RPMI7951 (cell line): Measurements from ENCODE around the gene UBE2D1. TPM values are rescaled to one million over a fixed set of nuclear protein-coding genes. Genes with fewer than 3 reads are reported as not detected.

Experiments
- DNase-seq: peaks from one replicate; pipeline ENCODE4 v3.0.0-alpha.2; 2012; ENCODE audit warnings: low read depth
- total RNA-seq: library from RNA; depleted of rRNA; stranded (reverse); fragments of >200 nt; shearing (Covaris generic); gene quantifications from 2 replicates; pipeline ENCODE4 v1.2.3, GENCODE V29; 2014; rRNA removed

UBE2D1 gene
- total RNA-seq = 18.2 and 21.5 TPM in 2 replicates

DNA sequence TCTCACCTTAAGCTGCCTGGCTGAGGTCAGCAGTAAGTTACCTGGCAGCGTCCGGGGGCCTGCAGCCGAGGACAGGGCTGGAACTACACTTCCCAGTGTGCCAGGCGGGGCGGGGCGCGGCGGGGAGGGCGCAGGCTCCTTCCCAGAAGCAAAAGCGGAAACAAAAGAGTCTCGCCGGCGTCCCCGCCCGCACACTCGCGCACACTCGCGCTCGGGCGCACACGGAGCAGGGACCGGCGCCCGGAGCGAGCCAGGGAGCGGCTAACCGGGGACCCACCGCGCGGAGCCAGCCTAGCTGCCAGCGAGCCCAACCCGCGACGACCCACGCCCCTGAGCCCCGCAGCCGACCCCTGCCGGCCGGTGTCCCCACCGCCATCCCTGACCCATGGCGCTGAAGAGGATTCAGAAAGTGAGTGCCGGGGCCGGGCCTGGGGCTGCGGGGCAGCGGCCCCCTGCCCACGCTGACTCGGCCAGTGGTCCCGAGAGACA lies at the start of gene UBE2D1:
TSS of gene UBE2D1 (plus strand) at position 190 of the 489 bp plus-strand sequence. CDS start at position 386, 196 bp downstream.
- peak; percentile 72 for DNase-seq

DNA sequence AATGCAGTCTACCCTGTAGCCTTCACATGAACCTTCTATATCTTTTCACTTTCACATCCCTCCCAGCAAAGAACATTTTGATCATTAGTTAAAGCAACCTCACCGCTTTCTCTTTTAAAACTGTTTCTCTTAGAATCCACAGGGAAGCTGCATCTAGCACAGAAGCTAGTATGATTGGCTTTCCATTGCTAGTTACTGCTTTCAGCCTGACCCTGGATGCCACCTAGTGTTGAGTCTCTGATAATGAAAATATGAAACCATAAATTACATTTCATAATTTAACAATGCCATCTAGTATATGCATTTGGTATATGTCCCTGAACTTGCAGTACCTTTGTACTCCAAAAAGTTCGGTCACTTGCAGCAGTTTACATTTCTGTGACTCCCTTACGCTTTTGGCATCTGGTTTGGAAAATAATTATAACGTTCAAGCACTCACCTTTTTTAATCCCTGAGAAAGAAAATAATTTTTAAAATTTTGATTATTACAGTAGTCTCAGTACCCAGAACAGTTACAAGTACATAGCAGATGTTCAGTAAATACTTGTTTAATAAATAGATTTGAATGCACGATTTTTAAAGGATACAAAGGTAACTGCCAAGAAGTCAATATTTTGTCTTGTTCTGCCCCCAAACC lies 43.1 kb upstream of the UBE2D1 start:
- DNase-seq = peak; percentile 50

DNA sequence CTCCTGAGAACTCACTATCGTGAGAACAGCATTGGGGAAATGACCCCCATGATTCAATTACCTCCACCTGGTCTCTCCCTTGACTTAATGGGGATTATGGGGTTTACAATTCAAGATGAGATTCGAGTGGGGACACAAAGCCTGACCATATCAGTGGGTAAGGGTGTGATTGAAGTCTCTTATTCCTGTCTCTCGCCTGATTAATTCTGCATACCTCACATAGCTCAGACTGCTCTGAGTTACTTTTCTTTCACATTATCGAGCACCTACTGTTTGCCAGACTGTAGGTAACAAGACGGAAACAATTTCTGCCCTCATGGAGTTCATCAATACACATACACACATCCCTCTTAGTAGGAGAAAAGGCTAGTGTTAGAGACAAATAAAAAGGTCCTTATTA lies 40.8 kb upstream of the UBE2D1 start:
- no peak for DNase-seq

DNA sequence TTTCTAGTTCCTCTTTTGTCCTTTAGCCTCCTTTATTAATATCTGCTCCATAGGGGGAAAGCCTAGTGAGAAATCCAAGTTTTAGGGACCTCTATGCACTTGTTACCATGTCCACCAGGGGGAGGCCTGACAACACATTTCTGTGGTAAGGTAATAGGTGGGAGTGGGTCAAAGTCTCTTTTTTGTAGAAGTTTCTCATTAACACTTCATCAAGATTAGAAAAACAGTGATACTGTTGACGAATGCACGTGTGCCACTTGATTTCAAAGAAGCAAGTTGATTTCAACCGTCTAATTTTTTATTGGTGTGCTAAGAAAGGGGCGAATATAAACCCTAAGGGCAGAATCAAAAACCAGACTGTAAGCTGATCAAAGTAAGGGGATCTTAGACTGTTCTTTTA lies 35.2 kb upstream of the UBE2D1 start:
- DNase-seq = peak; percentile 47

DNA sequence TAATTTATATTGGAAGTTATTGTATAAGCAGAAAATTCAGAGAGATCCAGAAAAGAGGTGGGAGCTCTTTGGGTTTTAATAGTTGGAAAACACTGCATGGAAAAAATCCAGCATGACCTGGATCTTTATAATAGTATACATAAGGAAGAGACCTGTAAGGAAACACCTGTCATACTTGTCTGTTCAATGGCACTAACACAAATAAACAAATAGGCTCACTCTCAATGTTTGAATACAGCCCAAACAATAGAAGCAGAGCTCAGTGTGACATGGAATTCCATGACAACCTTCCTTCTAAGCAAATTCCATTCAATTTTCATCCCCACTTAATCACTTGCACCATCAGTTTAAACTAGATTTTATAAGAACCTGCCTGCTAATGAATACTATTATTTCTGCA lies 34.1 kb upstream of the UBE2D1 start:
- DNase-seq = no peak

DNA sequence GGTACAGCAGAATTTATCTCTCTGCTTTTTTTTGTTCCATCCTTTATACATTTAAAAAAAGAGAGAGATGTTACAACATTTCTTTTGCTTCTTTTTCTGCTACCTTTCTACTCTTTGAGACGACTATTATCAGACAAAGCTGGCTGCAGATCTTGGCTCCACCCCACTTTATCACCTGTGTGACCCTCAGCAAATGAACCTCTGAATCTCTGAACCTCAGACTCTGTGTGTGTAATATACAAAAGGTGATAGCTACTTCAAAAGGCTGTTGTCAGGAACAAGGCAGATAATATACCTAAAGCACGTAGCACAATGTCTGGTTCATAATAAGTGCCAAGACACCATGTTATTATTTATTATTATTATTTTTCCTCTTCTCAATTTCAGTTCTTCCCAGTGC lies 32.6 kb upstream of the UBE2D1 start:
- DNase-seq = no peak

DNA sequence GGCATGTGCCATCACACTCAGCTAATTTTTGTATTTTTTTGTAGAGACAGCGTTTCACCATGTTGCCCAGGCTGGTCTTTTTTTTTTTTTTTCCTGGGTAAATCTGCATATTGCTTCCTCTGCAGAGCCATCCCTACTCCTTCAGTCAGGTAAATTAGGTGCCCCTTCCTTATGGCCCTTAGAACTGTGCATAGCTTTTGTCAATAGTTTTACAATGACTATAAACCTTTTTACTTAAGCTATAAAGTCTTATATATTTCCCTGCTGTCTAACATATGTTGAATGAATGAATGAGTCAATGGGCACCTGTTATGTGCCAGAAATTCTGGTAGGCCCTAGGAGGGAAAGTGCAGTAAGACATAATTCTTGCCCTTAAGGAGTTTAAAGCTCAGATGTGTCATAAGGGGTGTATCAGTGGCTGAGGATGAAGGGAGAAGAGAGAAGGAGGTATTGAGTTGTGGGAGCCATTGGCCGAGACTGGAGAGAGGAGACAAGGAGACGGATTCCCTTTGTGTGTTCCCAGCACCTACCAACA lies 30.6 kb upstream of the UBE2D1 start:
- DNase-seq = no peak

DNA sequence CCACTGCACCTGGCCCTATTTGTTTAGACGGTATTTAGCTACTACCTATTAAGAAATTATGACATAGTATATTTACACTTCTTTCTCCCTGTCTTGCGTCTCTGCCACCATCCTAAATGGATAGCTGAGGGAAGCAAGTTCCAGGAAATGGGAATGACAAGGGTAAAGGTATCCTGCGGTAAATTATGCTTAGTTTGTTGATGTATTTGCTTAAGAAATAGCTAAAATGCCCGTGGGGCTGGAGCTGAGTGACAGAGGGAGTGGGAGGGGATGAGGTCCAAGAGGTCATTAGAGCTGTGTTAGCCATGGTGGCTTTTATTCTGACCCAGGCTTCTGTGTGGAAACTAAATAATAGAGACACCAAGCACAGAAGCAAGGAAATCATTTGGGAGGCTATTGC lies 29.0 kb upstream of the UBE2D1 start:
- no peak for DNase-seq

DNA sequence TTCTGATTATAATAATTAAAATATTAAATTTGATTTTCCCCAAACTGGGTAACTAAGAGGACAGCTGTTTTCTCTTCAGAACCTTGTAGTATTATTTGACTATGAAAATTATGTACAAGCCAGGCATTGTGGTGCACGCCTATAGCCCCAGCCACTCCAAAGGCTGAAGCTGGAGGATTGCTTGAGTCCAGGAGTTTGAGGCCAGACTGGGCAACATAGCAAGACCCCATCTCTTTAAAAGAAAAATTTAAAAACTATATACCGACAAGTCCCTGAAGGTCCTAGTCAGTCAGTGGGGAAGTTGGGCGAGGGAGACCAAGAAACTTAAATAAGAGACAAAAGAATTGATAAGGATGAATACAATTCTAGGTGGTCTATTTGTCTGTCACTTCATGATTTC lies 27.1 kb upstream of the UBE2D1 start:
- no peak for DNase-seq

DNA sequence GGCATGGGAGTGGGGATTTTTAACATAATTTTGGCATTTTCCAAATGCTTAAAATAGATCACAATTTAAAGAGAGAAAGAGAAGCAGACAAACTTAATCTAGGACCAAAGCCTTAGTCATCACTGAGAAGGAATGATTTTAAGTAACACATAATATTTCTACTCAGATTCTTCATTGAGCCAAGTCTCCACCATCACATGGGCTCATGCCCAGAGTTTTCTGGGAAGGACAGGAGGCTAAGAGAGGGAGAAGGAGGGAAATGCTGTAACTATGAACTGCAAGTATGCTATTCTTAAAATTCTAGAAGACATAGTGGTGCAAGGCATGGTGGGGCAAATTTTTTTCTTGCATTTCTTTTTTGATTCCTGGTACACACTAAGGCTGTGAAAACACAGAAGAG lies 23.8 kb upstream of the UBE2D1 start:
- no peak for DNase-seq

DNA sequence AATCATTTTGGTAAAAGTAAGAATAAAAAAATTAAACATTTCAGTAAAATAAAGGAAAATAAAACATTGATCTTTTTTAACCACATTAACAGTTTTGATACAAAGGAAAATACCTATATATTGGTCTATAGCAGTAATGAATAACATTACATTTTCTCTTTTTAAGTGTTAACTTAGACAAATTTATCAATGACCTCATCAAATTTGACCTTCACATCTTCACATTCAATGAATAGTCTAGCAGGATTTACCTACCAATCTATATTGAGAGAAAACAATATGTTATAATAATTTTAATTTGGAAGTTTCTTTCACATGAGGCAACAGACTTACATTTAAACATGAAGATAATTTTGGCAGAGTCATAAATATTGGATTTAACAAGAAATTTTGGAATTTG lies 17.9 kb upstream of the UBE2D1 start:
- no peak for DNase-seq

DNA sequence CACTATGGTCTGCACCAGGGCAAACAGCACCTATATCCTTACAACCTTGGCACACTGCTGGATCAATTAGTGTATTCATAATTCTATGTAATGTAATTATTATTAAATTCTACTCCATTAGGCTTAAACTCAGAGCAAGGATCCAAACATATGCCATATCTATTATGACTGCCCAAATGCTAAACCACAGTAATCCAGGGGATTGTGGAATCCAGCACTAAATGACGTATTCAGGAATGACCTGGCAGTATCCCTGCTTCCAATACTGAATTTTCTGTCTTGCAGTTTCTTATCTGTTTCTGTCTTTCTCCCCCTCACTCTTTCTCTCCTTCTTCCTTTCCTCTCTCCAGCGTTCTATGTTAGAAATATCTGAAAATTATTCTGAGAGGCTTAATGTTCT lies 16.5 kb upstream of the UBE2D1 start:
- no peak for DNase-seq

DNA sequence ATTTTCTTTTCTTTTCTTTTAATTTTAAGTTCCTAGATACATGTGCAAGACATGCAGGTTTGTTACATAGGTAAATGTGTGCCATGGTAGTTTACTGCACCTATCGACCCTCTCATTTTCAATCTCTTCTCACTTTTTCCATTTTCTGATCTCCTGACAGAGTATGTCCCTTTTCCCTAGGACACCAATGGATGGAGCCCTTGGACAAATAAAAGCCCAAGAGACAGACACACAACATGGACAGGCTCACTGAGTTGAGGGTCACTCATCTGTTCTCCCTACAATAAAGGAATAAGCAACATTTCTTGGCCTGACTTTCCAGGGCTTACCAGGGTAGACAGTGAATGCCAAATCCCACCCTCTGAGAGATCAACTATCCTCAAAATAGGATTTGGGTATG lies 15.2 kb upstream of the UBE2D1 start:
- DNase-seq = peak; percentile 19

DNA sequence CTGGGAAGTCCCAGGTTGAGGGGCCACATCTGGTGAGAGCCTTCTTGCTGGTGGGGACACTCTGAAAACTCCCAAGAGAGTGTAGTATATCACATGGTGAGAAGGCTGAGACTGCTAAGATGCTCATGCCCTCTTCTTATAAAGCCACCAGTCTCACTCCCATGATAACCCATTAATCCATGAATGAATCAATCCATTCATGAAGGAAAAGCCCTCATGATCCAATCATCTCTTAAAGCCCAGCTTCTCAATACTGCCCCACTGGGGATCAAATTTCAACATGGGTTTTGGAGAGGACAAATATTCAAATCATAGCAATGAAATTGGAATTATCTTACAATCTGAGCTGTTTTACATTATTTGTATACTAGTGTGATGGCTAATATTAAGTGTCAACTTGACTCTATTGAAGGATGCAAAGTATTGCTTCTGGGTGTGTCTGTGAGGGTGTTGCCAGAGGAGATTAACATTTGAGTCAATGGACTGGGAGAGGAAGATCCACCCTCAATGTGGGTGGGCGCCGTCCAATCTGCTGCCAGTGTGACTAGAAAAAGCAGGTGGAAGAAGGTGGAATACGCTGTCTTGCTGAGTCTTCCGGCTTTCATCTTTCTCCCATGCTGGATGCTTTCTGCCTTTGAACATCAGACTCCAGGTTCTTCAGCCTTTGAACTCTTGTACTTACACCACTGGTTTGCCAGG lies 14.3 kb upstream of the UBE2D1 start:
- DNase-seq = no peak

DNA sequence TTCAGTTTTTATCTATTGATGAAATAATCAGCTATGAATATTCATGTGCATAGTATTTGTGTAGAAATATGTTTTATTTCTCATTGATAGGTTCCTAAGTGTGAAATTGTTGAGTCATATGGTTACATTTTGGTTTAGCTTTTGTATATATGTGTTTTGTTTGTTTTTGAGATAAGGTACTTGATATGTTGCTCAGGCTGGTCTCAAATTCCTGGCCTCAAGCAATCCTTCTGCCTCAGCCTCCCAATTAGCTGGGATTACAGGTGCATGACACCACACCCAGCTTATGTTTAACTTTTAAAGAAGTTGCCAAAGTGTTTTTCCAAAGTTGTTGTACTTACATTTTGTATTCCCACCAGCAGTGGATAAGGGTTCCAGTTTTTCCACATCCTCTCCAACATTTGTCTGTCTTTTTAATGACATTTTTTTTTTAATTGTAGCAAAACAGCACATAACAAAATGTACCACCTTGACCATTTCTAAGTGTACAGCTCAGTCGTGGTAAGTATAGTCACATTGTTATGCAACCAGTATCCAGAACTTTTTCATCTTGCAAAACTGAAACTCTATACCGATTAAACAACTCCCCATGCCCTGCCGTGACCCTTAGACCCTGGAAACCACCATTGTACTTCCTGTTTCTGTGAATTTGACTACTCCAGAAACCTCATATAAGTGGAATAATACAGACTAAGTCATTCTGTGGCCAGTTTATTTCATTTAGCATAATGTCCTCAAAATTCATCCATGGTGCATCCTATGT lies 12.6 kb upstream of the UBE2D1 start:
- peak; percentile 43 for DNase-seq

DNA sequence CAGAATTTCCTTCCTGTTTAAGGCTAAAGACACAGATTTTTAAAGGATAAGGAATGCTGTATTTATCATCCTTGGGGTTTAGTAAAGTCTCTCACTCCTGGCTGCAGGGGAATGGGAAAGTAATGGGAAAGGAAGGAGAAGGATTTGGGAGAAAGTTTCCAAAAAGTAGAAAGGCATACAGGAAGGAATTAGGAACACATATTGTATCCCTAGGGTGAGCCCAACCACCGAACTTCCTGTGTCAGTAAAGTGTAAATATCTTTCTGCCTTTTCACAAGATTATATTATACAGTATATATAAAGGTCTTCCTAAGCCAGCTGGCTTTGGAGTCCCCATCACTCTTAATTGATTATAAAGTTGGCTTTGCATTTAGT lies 12.0 kb upstream of the UBE2D1 start:
- DNase-seq = no peak

DNA sequence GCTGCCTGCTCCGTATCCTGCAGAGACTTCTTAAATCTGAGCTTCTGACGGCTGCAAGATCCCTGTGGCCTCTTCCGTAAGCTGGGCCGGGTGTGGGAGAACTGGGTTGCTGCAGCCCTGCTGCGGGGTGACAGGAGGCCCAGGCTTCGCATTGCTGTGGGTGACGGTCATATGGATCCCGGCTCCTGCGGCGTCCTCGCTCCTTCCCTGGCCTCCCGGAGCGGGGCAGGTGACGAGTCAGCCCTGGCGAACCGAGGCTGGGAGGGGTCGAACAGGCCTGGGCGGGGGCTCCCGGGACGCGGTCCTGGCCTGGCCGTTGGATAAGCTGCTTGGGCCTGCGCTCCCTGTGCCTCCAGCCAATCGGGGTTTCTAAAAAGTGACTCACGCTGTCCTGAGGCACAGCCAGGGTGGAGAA lies 7.8 kb upstream of the UBE2D1 start:
- DNase-seq = no peak

DNA sequence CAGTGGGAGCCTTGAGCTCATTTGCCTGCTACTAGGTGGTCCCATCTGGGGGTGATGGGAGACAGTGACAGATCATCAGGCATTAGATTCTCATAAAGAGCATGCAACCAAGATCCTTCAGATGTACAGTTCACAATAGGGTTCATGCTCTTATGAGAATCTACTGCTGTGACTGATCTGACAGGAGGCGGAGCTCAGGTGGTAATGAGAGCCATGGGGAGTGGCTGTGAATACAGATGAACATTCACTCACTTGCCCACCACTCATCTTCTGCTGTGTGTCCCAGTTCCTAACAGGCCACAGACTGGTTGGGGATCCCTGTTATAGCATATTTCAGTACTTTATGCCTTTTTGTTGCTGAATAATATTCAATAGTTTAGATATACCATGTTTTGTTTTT lies 6.6 kb upstream of the UBE2D1 start:
- DNase-seq = no peak

DNA sequence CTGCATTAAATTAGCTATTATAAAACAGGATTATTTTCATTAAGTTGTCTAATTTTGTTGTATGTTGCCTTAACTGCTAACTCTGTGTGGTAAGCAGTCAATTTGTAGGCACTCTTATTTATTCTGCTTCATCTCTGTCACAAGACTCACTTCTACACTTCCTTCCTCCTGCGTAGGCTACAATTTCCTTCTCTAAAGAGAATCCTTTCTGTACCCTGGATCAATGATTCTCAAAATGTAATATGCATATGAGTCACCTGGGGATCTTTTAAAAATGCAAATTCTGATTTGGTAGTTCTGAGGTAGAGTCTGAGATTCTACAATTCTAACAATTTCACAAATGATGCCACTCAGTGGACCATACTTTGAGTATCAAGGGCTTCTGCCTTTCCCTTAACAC lies 4.4 kb upstream of the UBE2D1 start:
- DNase-seq = no peak

DNA sequence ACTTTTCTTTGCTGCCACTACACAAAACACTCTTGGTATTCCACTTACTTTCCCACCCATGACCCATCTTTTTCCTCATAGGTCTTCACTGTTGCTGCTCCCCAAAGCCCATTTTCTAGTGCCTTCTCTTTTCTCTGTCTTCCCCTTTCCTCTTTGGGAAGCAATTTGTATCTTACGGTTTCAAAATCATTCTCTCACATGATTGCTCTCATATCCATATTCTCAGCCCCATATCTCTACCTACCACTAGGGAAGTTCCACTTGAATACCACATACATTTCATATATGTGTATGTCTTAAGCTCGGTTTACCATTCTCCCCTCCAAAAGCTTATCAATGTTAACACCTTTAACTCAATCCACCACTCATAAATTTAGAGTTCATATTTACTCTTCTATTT lies 3.2 kb upstream of the UBE2D1 start:
- DNase-seq = no peak

DNA sequence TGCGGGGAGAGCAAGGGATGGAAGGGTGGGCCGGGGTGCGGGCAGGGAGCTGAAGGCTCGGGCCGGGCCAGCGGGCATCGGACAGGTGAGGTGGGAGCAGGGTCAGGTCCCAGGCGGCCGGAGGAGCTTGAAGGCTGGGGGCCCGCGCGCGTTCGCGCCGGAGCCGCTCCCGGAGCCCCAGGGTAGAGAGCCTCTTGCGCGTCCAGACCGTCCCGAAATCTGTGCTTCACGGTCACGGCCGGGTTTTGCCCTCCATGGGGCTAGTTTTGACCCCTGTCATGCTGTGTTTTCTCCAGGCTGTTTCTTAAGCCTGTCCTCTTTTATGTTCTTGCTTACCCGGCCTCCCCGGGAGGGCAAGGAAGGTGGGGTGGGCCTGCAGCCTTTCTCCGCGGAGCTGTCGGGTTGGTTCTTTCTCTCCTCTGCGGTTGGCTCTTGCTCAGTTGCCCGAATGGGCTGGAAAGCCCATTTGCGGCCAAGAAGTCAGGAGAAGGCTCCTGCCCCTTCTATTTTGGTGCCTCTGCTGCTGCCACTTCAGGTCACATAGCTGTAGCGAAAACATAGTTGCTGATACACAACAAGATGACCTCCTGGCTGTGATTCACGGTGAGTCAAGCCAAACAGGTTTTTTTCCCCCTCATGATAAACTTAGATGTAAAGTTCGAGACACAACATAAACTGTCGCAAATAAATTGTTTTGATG lies 650 bp downstream of the UBE2D1 start:
- peak; percentile 46 for DNase-seq

DNA sequence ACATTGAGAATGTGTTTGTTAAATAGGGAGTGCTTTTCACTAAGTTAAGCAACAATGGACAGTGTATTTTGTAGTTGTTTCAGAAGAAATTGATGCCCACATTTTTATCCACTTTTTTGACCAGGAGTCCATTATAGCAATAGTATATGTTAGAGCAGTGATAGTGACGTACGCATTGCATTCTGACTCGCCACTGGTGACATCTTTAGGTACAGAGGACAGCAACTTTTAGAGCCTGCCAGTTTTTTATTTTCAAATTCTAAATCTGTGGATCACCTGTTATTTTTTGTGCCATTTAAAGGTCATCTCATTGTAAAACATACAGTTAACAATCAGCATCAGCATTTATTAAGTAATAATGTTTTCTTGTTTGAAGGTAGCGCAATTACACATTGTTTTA lies 1.4 kb downstream of the UBE2D1 start:
- no peak for DNase-seq
